ENCODE data around the gene HYCC2. TPM values are rescaled to one million over a fixed set of nuclear protein-coding genes. Genes with fewer than 3 reads are reported as not detected.

The HYCC2 gene
- total RNA-seq, 1 experiment from 2014 or later = 21.8 TPM

DNA sequence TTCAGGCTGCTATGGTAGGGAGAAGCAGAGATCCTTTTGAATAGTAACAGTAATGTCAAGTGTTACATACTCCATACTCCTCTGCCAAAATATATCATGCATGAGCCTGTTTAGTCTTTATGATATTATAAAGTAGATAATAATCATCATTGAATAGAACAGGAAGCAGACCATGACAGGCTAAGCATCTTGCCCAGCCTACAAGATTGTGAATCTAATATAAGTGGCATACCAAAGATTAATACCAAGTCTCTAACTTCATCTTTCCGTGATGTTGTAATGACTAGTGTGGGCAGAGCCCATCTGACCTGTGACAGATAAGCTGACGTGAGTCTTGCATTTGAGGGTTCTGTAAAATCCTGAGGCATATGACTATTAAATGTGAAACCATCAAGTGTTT lies 13.4 kb upstream of the HYCC2 start:
- Mint-ChIP-seq H3K9me3 (ENCODE audit: unreplicated experiment) (no peaks in the 10 kb centered on the region), H3K27me3 (ENCODE audit: insufficient read depth, unreplicated experiment) (no peaks in the 10 kb centered on the region), H3K4me3 (ENCODE audit: unreplicated experiment) (no peak overlapping the region), H3K4me1 (ENCODE audit: low read depth, unreplicated experiment) (no peaks in the 10 kb centered on the region), H3K27ac (ENCODE audit: unreplicated experiment) (no peak overlapping the region), H3K36me3 (ENCODE audit: insufficient read depth, unreplicated experiment) (peaks cover 55% of the 10 kb centered on the region)
- TF ChIP-seq, protein P1, sequence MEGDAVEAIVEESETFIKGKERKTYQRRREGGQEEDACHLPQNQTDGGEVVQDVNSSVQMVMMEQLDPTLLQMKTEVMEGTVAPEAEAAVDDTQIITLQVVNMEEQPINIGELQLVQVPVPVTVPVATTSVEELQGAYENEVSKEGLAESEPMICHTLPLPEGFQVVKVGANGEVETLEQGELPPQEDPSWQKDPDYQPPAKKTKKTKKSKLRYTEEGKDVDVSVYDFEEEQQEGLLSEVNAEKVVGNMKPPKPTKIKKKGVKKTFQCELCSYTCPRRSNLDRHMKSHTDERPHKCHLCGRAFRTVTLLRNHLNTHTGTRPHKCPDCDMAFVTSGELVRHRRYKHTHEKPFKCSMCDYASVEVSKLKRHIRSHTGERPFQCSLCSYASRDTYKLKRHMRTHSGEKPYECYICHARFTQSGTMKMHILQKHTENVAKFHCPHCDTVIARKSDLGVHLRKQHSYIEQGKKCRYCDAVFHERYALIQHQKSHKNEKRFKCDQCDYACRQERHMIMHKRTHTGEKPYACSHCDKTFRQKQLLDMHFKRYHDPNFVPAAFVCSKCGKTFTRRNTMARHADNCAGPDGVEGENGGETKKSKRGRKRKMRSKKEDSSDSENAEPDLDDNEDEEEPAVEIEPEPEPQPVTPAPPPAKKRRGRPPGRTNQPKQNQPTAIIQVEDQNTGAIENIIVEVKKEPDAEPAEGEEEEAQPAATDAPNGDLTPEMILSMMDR (IDR thresholded peaks at IDR 0.05; ENCODE audit: insufficient read depth in 1 of 2, low read depth in 1 of 2, low read length in 1 of 2, severe bottlenecking in 1 of 2, unreplicated experiment in 1 of 2) = no peak
- Histone ChIP-seq H3K4me3 (ENCODE audit: low read depth, low read length) (no peak overlapping the region), H3K9me3 (no peaks in the 10 kb centered on the region), H3K36me3 (ENCODE audit: control insufficient read depth, insufficient read depth, low read length) (no peaks in the 10 kb centered on the region), H3K27me3 (replicated peaks; ENCODE audit: control insufficient read depth, insufficient read depth, low read length) (no peaks in the 10 kb centered on the region), H3K4me1 (no peaks in the 10 kb centered on the region)
- intact Hi-C loops (cut with micrococcal nuclease; ENCODE audit: unreplicated experiment) = no loop called here
- POLR2A ChIA-PET = no interaction called here
- no peak for DNase-seq
- BruUV-seq (replicated peaks) = no TSS peak
- CTCF ChIA-PET = no interaction called here

DNA sequence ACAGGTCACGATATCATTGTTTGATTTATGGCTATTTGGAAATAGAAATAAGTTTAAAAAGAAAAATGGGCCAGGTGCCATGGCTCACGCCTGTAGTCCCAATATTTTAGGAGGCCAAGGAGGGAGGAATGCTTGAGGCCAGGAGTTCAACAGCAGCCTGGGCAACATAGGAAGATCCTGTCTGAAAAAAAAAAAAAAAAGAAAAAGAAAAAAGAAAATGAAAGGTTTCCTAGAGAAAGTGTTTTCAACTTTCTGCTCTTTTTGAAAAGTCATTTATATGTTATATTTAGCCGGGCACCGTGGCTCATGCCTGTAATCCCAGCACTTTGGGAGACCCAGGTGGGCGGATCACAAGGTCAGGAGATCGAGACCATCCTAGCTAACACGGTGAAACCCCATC lies 3.5 kb upstream of the HYCC2 start:
- Mint-ChIP-seq H3K27ac (ENCODE audit: unreplicated experiment) (no peak overlapping the region), H3K36me3 (ENCODE audit: insufficient read depth, unreplicated experiment) (peaks cover 19% of the 10 kb centered on the region), H3K4me3 (ENCODE audit: unreplicated experiment) (no peak overlapping the region), H3K4me1 (ENCODE audit: low read depth, unreplicated experiment) (peaks cover 5% of the 10 kb centered on the region), H3K9me3 (ENCODE audit: unreplicated experiment) (no peaks in the 10 kb centered on the region), H3K27me3 (ENCODE audit: insufficient read depth, unreplicated experiment) (no peaks in the 10 kb centered on the region)
- Histone ChIP-seq H3K27me3 (replicated peaks; ENCODE audit: control insufficient read depth, insufficient read depth, low read length) (no peaks in the 10 kb centered on the region), H3K36me3 (ENCODE audit: control insufficient read depth, insufficient read depth, low read length) (no peaks in the 10 kb centered on the region; the same call in 1 of the 2 replicates), H3K4me3 (ENCODE audit: low read depth, low read length) (no peak overlapping the region), H3K4me1 (peaks cover 10% of the 10 kb centered on the region; the same call in 1 of the 2 replicates), H3K9me3 (no peaks in the 10 kb centered on the region)
- DNase-seq = no peak
- POLR2A ChIA-PET = no interaction called here
- intact Hi-C loops (cut with micrococcal nuclease; ENCODE audit: unreplicated experiment) = no loop called here
- CTCF ChIA-PET = interaction anchor here (0.8 kb wide), 1 partner anchor 83 kb away, joined by 3 read pairs; no protein-coding TSS in a partner anchor
- no TSS peak for BruUV-seq (replicated peaks)
- TF ChIP-seq, protein P1 (IDR thresholded peaks at IDR 0.05; ENCODE audit: insufficient read depth in 1 of 2, low read depth in 1 of 2, low read length in 1 of 2, severe bottlenecking in 1 of 2, unreplicated experiment in 1 of 2) = no peak

DNA sequence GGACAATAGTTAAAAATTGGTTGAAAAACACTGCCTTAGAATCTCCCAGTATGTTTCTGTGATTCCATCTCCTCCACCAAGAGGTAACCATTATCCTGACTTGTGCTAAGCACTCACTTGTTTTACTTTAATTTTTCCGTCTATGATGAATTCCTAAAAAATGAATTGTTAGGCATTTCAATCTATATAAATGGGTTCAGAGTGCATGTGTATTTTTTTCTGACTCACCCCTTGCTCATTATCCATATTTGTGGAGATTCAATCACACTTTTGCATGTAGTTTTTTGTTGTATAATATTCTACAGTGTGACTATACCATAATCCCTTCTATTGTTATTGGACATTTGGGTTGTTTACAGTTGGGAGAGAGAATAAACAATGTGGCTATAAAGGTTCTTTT lies 1.6 kb upstream of the HYCC2 start:
- intact Hi-C loops (cut with micrococcal nuclease; ENCODE audit: unreplicated experiment) = no loop called here
- CTCF ChIA-PET = no interaction called here
- H3K27ac Mint-ChIP-seq (ENCODE audit: unreplicated experiment) = peak overlapping the region; percentile 89
- Histone ChIP-seq H3K4me1 (peaks cover 24% of the 10 kb centered on the region), H3K9me3 (no peaks in the 10 kb centered on the region), H3K4me3 (ENCODE audit: low read depth, low read length) (peak overlapping the region; percentile 71), H3K27me3 (replicated peaks; ENCODE audit: control insufficient read depth, insufficient read depth, low read length) (no peaks in the 10 kb centered on the region), H3K36me3 (ENCODE audit: control insufficient read depth, insufficient read depth, low read length) (no peaks in the 10 kb centered on the region; the same call in 1 of the 2 replicates)
- POLR2A ChIA-PET = interaction anchor here (0.6 kb wide), 1 partner anchor 209 kb away, joined by 3 read pairs; no protein-coding TSS in a partner anchor
- DNase-seq = no peak
- H3K9me3 Mint-ChIP-seq (ENCODE audit: unreplicated experiment) = no peaks in the 10 kb centered on the region
- BruUV-seq (replicated peaks) = no TSS peak
- no peaks in the 10 kb centered on the region for H3K27me3 Mint-ChIP-seq (ENCODE audit: insufficient read depth, unreplicated experiment)
- TF ChIP-seq, protein P1 (IDR thresholded peaks at IDR 0.05; ENCODE audit: insufficient read depth in 1 of 2, low read depth in 1 of 2, low read length in 1 of 2, severe bottlenecking in 1 of 2, unreplicated experiment in 1 of 2) = no peak
- H3K36me3 Mint-ChIP-seq (ENCODE audit: insufficient read depth, unreplicated experiment) = peaks cover 9% of the 10 kb centered on the region
- peak overlapping the region; percentile 87 for H3K4me3 Mint-ChIP-seq (ENCODE audit: unreplicated experiment)
- H3K4me1 Mint-ChIP-seq (ENCODE audit: low read depth, unreplicated experiment) = peaks cover 11% of the 10 kb centered on the region

Measured in Caco-2 (cell line).